AG04450 (cell line): ENCODE measurements around the gene CDKN1A. TPM values are rescaled to one million over a fixed set of nuclear protein-coding genes. Genes with fewer than 3 reads are reported as not detected.

ENCODE experiments used
- CTCF ChIA-PET: fragments of 300-600, 350-600 bp; formaldehyde crosslinking; extraction: SDS; loops from one replicate; lab custom pipeline; 2022; ENCODE audit warnings: antibody characterized with exemption, inconsistent platforms; lab: Charles Lee
- POLR2A ChIA-PET: fragments of 350-600 bp; formaldehyde crosslinking; extraction: SDS; loops from one replicate; lab custom pipeline; 2021; ENCODE audit warnings: antibody characterized with exemption, inconsistent platforms; lab: Yijun Ruan, JAX
- DNase-seq: peaks from one replicate; pipeline ENCODE4 v3.0.0-alpha.2; 2011; ENCODE audit warnings: low read depth, low spot score
- H3K27ac ChIP-seq: one replicate; pipeline ENCODE4 v1.5.1; 2012; ENCODE audit warnings: low read depth, low read length, control low read depth
- H3K27me3 ChIP-seq: one replicate; pipeline ENCODE4 v1.6.0; 2012; ENCODE audit warnings: low read length; ENCODE audit not compliant: control insufficient read depth, insufficient read depth
- H3K4me3 ChIP-seq: 2 replicates; pipeline ENCODE4 v1.5.1; 2011; ENCODE audit warnings: mild to moderate bottlenecking, low read depth, low read length, control low read depth
- H3K9me3 ChIP-seq: 2 replicates; pipeline ENCODE4 v1.5.1; 2012; ENCODE audit warnings: low read length; ENCODE audit not compliant: control insufficient read depth, insufficient read depth
- CTCF ChIP-seq: IDR thresholded peaks from 2 replicates; pipeline ENCODE4 v1.5.1; 2011; ENCODE audit warnings: low read depth, low read length, control low read depth, inconsistent platforms
- polyA plus RNA-seq: library from polyadenylated mRNA; depleted of rRNA; stranded (reverse); fragments of >200 nt; gene quantifications from 2 replicates; pipeline ENCODE4 v1.2.3, GENCODE V29; 2011

The CDKN1A gene
- polyA plus RNA-seq, 1 experiment, result 722 TPM

DNA sequence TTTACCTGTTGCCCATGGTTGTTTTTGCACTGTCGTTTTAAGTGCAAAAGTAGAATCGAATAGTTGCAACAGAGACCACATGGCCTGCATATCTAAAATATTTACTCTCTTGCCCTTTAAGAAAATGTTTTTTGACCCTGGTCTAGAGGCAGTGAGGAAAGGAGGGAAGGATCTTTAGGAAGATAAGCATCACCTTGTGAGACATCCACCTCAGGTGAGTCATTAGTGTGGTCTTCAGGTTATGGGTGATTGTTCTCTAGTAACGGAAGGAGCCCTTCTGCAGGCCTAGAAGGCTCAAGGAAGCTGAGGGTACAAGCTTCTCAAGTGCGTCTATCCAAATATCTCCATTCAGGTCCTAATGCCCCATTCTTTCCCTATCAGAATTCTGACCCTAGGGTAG is 12.5 kb downstream of the CDKN1A start:
- CTCF ChIA-PET, result interaction anchor here (1.2 to 2.2 kb wide), 4 partner anchors 33 to 327 kb away, joined by 5 to 8 read pairs (median 6); no protein-coding TSS in a partner anchor

DNA sequence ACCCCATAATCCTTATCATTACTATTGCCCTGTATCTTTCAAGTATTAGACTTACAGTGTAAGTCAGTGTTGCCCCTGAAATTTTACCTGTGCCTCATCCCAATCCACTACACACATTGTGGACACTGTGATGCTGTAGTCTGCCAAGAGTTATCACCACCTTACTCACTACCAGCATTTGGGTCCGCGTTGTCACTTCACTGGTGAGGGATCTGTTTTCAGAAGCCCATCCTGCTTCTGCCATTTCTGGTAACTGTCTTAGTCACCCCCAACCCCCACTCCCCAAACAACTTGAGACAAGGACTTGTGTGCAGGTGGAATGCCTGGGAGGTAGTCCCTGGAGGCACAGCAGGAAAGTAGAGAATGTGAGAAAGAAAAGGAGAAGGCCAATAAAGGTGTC is 13.1 kb downstream of the CDKN1A start:
- no peak for DNase-seq
- Histone ChIP-seq H3K9me3 (no peaks in the 10 kb centered on the region), H3K27ac (no peak overlapping the region), H3K4me3 (no peak overlapping the region), H3K27me3 (no peaks in the 10 kb centered on the region)
- POLR2A ChIA-PET, result interaction anchor here (3.0 kb wide), 1 partner anchor 13 kb away, joined by 9 read pairs; the partner anchor contains the start of gene CDKN1A
- CTCF ChIA-PET, result no interaction called here
- no peak for TF ChIP-seq CTCF

More for the DNA sequence above, 12.5 kb downstream of the CDKN1A start:
- DNase-seq, result no peak
- no peak overlapping the region for H3K4me3 ChIP-seq
- no peaks in the 10 kb centered on the region for H3K9me3 ChIP-seq
- POLR2A ChIA-PET, result no interaction called here
- H3K27me3 ChIP-seq, result no peaks in the 10 kb centered on the region
- no peak for TF ChIP-seq CTCF
- H3K27ac ChIP-seq, result no peak overlapping the region

DNA sequence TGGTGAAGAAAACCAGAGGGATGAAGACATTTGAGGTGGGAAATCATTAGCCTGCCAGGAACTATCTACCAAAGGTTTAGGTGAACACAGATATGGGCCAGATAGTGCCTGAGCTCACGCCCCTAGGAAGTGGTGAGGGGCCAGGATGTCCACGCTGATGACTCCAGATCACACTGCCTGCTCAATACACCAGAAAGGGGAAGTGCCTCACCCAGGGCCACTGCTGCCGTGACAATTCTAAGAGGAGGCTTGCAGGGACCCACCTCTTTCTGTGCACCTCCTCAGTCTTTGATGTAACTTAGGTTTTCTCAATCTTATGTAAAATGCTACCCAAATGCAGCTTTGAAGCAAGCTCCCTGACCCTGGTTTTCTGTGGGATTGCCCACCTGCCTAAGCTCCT is 13.7 kb downstream of the CDKN1A start:
- ChIA-PET CTCF (interaction anchor here (1.1 kb wide), 2 partner anchors 12 to 77 kb away, joined by 6 read pairs; no protein-coding TSS in a partner anchor), POLR2A (interaction anchor here (3.0 kb wide), 1 partner anchor 13 kb away, joined by 9 read pairs; the partner anchor contains the start of gene CDKN1A)
- peaks cover 2% of the 10 kb centered on the region for H3K27me3 ChIP-seq
- no peak overlapping the region for H3K27ac ChIP-seq
- no peak overlapping the region for H3K4me3 ChIP-seq
- DNase-seq, result no peak
- H3K9me3 ChIP-seq, result peaks cover 1% of the 10 kb centered on the region
- TF ChIP-seq CTCF, result no peak

DNA sequence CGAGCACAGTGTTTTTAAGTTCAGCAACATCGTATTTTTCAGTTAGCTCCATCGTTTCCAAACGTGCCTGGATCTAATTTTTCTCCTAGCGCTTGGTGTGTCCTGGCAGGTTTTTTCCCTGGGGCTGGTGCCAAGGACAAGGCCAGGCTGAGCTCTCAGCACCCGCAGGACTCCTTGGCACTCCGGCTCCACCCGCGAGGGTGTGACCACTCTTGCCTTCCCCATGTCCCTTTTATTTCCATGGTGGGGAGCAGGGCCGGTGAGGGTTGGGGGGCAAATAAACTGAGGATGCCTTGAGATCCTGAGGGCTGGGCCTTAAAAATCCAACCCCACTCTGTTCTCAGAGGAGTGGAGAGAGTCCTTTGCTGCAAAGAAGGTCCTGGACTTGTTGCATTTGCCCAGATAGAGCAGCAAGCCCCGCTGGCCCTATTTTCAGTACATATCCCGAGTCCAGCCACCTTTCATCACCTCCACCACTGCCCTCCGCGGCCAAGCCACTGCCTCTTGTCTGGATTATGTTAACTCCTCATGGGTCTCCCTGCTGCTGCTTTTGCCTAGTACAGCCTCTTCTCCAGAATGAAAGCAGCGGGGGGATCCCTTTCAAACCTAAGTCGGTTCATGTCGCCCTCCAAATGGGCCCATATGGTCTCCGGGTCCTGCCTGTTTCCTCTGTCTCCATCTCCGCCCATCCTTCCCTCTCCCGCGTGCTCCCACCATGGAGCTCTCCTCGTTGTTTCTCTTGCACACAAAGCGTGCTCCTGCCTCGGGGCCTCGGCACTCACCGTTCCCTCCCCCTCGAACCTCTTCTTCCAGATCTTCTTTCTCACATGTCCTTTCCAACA is 14.6 kb downstream of the CDKN1A start:
- CTCF ChIA-PET, result interaction anchor here (1.1 kb wide), 2 partner anchors 13 to 78 kb away, joined by 6 read pairs; no protein-coding TSS in a partner anchor
- Histone ChIP-seq H3K27ac (no peak overlapping the region), H3K9me3 (peaks cover 7% of the 10 kb centered on the region), H3K4me3 (no peak overlapping the region), H3K27me3 (peaks cover 6% of the 10 kb centered on the region)
- TF ChIP-seq CTCF, result no peak
- POLR2A ChIA-PET, result interaction anchor here (3.0 kb wide), 1 partner anchor 14 kb away, joined by 9 read pairs; the partner anchor contains the start of gene CDKN1A
- DNase-seq, result no peak

DNA sequence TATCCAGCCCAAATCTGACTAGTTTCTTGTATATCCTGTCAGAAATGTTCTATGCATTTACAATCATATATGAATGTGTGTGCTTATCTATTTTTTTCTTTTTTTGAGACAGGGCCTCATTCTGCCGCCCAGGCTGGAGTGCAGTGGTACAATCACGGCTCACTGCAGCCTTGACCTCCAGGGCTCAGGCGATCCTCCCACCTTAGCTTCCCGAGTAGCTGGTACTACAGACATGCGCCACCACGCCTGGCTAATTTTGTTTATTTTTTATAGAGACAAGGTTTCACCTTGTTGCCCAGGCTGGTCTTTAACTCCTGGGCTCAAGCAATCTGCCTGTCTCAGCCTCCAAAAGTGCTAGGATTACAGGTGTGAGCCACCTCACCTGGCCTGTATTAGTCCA is 16.1 kb downstream of the CDKN1A start:
- H3K9me3 ChIP-seq, result peaks cover 7% of the 10 kb centered on the region

More for the DNA sequence above, 16.1 kb downstream of the CDKN1A start:
- TF ChIP-seq CTCF, result no peak
- Histone ChIP-seq H3K27ac (no peak overlapping the region), H3K27me3 (peaks cover 6% of the 10 kb centered on the region), H3K4me3 (no peak overlapping the region)
- DNase-seq, result no peak
- ChIA-PET POLR2A (no interaction called here), CTCF (no interaction called here)
